ENCODE data around the gene RUNX2.

RUNX2 gene

DNA sequence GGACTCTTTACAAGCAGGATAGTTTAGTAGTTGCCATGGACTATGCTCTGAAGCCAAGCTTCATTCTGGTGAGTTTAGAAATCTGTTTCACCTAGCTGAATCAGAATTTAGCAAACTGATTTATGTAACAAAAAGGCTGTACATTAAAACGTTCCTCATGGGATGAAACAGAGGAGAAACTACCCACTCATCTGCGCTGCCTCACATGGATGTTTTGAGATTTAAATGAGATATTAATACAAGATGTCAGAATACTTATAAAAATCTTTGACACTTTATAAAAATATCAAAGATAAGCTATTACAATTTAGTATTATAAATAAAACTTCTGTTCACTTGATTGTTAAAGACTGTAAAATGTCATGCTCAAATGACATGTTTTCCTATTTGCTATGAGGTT is 16.8 kb downstream of the RUNX2 start:
- no peak overlapping the region for H2AFZ ChIP-seq (ENCODE audit: low read depth)
- no peak overlapping the region for H3K4me2 ChIP-seq
- H3K27ac ChIP-seq: no peak overlapping the region
- no peaks in the 10 kb centered on the region for H3K4me1 ChIP-seq (ENCODE audit: low read depth, poor library complexity, severe bottlenecking)
- TF ChIP-seq, protein P1, sequence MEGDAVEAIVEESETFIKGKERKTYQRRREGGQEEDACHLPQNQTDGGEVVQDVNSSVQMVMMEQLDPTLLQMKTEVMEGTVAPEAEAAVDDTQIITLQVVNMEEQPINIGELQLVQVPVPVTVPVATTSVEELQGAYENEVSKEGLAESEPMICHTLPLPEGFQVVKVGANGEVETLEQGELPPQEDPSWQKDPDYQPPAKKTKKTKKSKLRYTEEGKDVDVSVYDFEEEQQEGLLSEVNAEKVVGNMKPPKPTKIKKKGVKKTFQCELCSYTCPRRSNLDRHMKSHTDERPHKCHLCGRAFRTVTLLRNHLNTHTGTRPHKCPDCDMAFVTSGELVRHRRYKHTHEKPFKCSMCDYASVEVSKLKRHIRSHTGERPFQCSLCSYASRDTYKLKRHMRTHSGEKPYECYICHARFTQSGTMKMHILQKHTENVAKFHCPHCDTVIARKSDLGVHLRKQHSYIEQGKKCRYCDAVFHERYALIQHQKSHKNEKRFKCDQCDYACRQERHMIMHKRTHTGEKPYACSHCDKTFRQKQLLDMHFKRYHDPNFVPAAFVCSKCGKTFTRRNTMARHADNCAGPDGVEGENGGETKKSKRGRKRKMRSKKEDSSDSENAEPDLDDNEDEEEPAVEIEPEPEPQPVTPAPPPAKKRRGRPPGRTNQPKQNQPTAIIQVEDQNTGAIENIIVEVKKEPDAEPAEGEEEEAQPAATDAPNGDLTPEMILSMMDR (conservative IDR thresholded peaks at IDR 0.05; ENCODE audit: low read depth, low read length): no peak
- no peak overlapping the region for H3K9ac ChIP-seq
- no peaks in the 10 kb centered on the region for H3K36me3 ChIP-seq (ENCODE audit: insufficient read depth)
- H3K4me3 ChIP-seq (IDR thresholded peaks at IDR 0.05; ENCODE audit: insufficient read depth, low read depth, low read length): no peak overlapping the region
- no peaks in the 10 kb centered on the region for H4K20me1 ChIP-seq (ENCODE audit: insufficient read depth)
- no peaks in the 10 kb centered on the region for H3K27me3 ChIP-seq (ENCODE audit: insufficient read depth, low read depth)
- no peaks in the 10 kb centered on the region for H3K79me2 ChIP-seq (ENCODE audit: insufficient read depth, low read depth)

DNA sequence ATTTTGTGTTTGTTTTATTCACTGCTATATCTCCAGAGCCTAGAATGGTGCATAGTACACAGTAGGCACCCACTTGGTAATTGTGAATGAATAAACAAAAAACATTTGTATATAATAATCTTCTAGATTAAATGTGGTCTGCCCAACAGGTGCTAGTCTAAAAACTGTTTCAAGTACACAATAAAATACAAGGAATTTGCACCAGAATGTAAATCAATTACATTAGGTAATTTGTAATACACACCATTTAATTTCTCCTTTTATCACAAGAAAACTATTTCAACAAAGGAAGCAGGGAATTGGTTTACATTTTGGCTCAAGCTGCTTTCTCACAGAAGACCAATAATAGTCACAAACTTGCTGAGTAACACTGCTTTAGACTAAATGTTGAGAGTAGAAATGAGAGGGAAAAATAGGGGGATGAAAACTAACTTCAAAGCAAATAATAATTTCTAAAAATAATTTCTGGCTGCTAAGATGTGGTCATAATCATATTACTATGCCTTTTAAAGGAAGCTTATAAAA is 22.1 kb downstream of the RUNX2 start:
- Histone ChIP-seq H3K4me3 (IDR thresholded peaks at IDR 0.05; ENCODE audit: insufficient read depth, low read depth, low read length) (no peak overlapping the region), H4K20me1 (ENCODE audit: insufficient read depth) (no peaks in the 10 kb centered on the region), H3K36me3 (ENCODE audit: insufficient read depth) (no peaks in the 10 kb centered on the region), H3K9ac (no peak overlapping the region), H3K27me3 (ENCODE audit: insufficient read depth, low read depth) (no peaks in the 10 kb centered on the region), H3K4me2 (no peak overlapping the region), H2AFZ (ENCODE audit: low read depth) (no peak overlapping the region), H3K79me2 (ENCODE audit: insufficient read depth, low read depth) (no peaks in the 10 kb centered on the region), H3K4me1 (ENCODE audit: low read depth, poor library complexity, severe bottlenecking) (peaks cover 23% of the 10 kb centered on the region), H3K27ac (no peak overlapping the region)
- TF ChIP-seq, protein P1 (conservative IDR thresholded peaks at IDR 0.05; ENCODE audit: low read depth, low read length): no peak

DNA sequence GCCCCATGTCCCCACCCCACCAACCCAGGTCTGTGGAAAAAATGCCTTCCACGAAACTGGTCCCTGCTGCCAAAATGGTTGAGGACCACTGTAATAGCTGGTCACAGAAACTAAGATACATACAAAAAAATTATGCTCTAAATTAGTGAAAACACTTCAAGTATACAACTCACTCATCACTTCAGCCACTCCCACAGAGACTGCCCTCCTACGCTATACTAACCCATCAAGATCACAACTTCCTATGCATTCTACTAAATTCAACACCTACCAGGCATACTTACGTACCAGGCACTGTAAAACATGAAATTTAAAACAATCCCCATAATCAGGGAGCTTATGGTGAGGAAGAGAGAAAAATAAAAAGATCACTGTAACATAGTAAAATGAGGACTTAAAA is 22.9 kb downstream of the RUNX2 start:
- Histone ChIP-seq H4K20me1 (ENCODE audit: insufficient read depth) (no peaks in the 10 kb centered on the region), H3K27me3 (ENCODE audit: insufficient read depth, low read depth) (no peaks in the 10 kb centered on the region), H3K36me3 (ENCODE audit: insufficient read depth) (no peaks in the 10 kb centered on the region), H3K27ac (no peak overlapping the region), H3K79me2 (ENCODE audit: insufficient read depth, low read depth) (no peaks in the 10 kb centered on the region), H3K4me3 (IDR thresholded peaks at IDR 0.05; ENCODE audit: insufficient read depth, low read depth, low read length) (no peak overlapping the region), H3K4me2 (no peak overlapping the region), H3K9ac (no peak overlapping the region), H3K4me1 (ENCODE audit: low read depth, poor library complexity, severe bottlenecking) (peaks cover 23% of the 10 kb centered on the region), H2AFZ (ENCODE audit: low read depth) (no peak overlapping the region)
- TF ChIP-seq, protein P1 (conservative IDR thresholded peaks at IDR 0.05; ENCODE audit: low read depth, low read length): no peak

DNA sequence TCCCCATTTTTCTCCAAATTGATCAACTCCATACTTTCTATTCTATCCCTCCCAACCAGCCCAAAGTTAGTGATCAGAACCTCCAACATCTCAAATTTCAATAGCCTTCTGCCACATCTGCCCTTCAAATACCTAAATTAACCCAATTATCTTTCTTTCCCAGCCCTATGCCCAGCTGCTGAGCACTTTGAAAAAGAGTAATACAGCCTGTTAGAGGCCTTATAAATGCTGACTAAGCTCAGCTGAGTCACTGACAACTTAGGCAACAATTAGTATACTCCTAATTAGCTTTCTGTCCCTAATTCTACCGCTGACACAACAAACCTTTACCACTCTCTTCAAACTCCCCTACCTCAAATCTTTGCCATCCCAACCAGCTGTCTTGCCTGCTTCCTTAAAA is 23.5 kb downstream of the RUNX2 start:
- Histone ChIP-seq H3K9ac (no peak overlapping the region), H3K4me2 (no peak overlapping the region), H3K27ac (no peak overlapping the region)

More for the DNA sequence above, 23.5 kb downstream of the RUNX2 start:
- TF ChIP-seq, protein P1 (conservative IDR thresholded peaks at IDR 0.05; ENCODE audit: low read depth, low read length): no peak
- Histone ChIP-seq H3K36me3 (ENCODE audit: insufficient read depth) (no peaks in the 10 kb centered on the region), H2AFZ (ENCODE audit: low read depth) (no peak overlapping the region), H3K4me1 (ENCODE audit: low read depth, poor library complexity, severe bottlenecking) (peaks cover 23% of the 10 kb centered on the region), H3K27me3 (ENCODE audit: insufficient read depth, low read depth) (no peaks in the 10 kb centered on the region), H4K20me1 (ENCODE audit: insufficient read depth) (no peaks in the 10 kb centered on the region), H3K4me3 (IDR thresholded peaks at IDR 0.05; ENCODE audit: insufficient read depth, low read depth, low read length) (no peak overlapping the region), H3K79me2 (ENCODE audit: insufficient read depth, low read depth) (no peaks in the 10 kb centered on the region)
